HEK293 (cell line): Measurements from ENCODE around the gene LYPD4.
A peak's percentile ranks its signal among the peaks of the same experiment; 100 is the strongest.

Source experiments
- GFI1B ChIP-seq: fragments of 450-650 bp; formaldehyde crosslinking; IDR thresholded peaks from 2 replicates; pipeline ENCODE4 v1.5.1; 2016; ENCODE audit warnings: missing biosample characterization, missing genetic modification characterization
- KLF7 ChIP-seq: fragments of 450-650 bp; formaldehyde crosslinking; IDR thresholded peaks from 2 replicates; pipeline ENCODE4 v1.5.1; 2016; ENCODE audit warnings: missing biosample characterization, missing genetic modification characterization, borderline replicate concordance
- PRDM4 ChIP-seq: fragments of 450-650 bp; formaldehyde crosslinking; IDR thresholded peaks from 2 replicates; pipeline ENCODE4 v1.5.1; 2017; ENCODE audit warnings: missing biosample characterization, missing genetic modification characterization
- REST ChIP-seq: fragments of 450-650 bp; formaldehyde crosslinking; IDR thresholded peaks from 2 replicates; pipeline ENCODE4 v1.5.1; 2016; ENCODE audit warnings: missing biosample characterization, missing genetic modification characterization
- ZNF174 ChIP-seq: fragments of 450-650 bp; formaldehyde crosslinking; IDR thresholded peaks from 2 replicates; pipeline ENCODE4 v1.5.0; 2017; ENCODE audit warnings: missing biosample characterization, mild to moderate bottlenecking, missing genetic modification characterization
- ZNF239 ChIP-seq: fragments of 450-650 bp; formaldehyde crosslinking; IDR thresholded peaks from 2 replicates; pipeline ENCODE4 v1.5.1; 2016; ENCODE audit warnings: missing biosample characterization, missing genetic modification characterization
- ZNF354C ChIP-seq: fragments of 450-650 bp; formaldehyde crosslinking; IDR thresholded peaks from 2 replicates; pipeline ENCODE4 v1.5.1; 2016; ENCODE audit warnings: missing biosample characterization, missing genetic modification characterization, low read depth, borderline replicate concordance
- ZNF518A ChIP-seq: fragments of 450-650 bp; formaldehyde crosslinking; conservative IDR thresholded peaks from 2 replicates; pipeline ENCODE4 v1.5.1; 2016; ENCODE audit warnings: low read depth, missing biosample characterization, missing genetic modification characterization
- ZNF580 ChIP-seq: fragments of 450-650 bp; formaldehyde crosslinking; IDR thresholded peaks from 2 replicates; pipeline ENCODE4 v1.5.1; 2016; ENCODE audit warnings: missing biosample characterization, missing genetic modification characterization
- ZNF639 ChIP-seq: fragments of 450-650 bp; formaldehyde crosslinking; IDR thresholded peaks from 2 replicates; pipeline ENCODE4 v1.5.1; 2016; ENCODE audit warnings: missing biosample characterization, missing genetic modification characterization
- ZNF654 ChIP-seq: fragments of 450-650 bp; formaldehyde crosslinking; IDR thresholded peaks from 2 replicates; pipeline ENCODE4 v1.5.1; 2016; ENCODE audit warnings: low read depth, missing biosample characterization, missing genetic modification characterization
- ZNF677 ChIP-seq: fragments of 450-650 bp; IDR thresholded peaks from 2 replicates; pipeline ENCODE4 v1.5.0; 2018; ENCODE audit warnings: missing biosample characterization, mild to moderate bottlenecking, missing genetic modification characterization, moderate library complexity
- ZNF707 ChIP-seq: fragments of 450-650 bp; formaldehyde crosslinking; IDR thresholded peaks from 2 replicates; pipeline ENCODE4 v1.5.1; 2016; ENCODE audit warnings: missing biosample characterization, missing genetic modification characterization
- TF ChIP-seq, protein P1 (sequence below): IDR thresholded peaks from 2 replicates; pipeline ENCODE4 v1.6.1; 2011; ENCODE audit warnings: mild to moderate bottlenecking, low read depth, low read length, borderline replicate concordance
- TF ChIP-seq, protein P2 (sequence below): fragments of 450-650 bp; formaldehyde crosslinking; IDR thresholded peaks from 2 replicates; pipeline ENCODE4 v1.5.1; 2017; ENCODE audit warnings: missing biosample characterization, missing genetic modification characterization
- TF ChIP-seq, protein P3 (sequence below): fragments of 450-650 bp; formaldehyde crosslinking; IDR thresholded peaks from 2 replicates; pipeline ENCODE4 v1.5.1; 2016; ENCODE audit warnings: missing biosample characterization, missing genetic modification characterization

The LYPD4 gene

DNA sequence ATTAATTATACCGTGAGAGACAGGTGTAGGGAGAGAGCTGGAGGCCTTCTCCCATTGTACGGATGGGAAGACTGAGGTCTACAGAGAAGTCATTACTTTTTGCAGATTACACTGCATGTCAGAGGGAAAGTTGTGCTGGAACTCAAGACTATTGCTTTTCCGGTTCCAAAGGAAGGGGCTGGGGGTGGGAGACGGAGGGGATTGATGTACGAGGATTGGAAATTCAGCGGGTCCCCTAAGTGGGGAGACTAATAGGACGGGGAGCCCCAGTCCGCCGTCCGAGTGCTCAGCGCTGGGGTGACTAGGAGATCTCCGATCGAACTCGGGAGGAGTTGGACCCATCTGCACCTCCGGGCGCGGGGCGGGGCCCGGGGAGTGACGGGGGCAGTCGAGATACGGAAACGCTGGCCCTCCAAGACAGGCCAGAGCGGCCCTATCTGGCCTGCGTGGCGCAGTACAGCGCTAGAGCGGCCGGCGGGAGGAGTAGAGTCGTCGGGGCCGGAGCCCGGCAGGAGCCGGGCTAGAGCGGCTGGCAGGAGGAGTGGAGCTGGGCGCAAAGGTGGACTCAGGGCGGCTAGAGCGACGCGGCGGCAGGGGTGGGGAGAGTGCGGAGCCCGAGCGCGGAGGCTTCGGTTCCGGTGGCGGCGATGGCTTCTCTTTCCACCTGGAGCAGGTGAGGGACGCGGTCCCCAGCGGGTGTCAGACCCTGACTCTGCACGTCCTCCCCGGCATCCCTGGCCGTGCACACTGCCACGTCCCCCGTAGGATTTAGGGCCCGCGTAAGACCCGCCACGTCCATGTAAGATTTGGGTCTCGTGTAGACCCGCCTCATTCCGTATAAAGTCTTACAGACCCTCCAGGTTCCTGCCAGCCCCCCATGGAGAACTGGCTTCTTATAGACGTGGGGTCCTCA is 39.6 kb upstream of the LYPD4 start (continued):
- TF ChIP-seq, protein P1, sequence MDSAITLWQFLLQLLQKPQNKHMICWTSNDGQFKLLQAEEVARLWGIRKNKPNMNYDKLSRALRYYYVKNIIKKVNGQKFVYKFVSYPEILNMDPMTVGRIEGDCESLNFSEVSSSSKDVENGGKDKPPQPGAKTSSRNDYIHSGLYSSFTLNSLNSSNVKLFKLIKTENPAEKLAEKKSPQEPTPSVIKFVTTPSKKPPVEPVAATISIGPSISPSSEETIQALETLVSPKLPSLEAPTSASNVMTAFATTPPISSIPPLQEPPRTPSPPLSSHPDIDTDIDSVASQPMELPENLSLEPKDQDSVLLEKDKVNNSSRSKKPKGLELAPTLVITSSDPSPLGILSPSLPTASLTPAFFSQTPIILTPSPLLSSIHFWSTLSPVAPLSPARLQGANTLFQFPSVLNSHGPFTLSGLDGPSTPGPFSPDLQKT: no peak; the same call in 1 of the 2 replicates
- TF ChIP-seq ZNF639: peak; percentile 99
- TF ChIP-seq ZNF707: no peak
- peak; percentile 78 for TF ChIP-seq PRDM4
- no peak for TF ChIP-seq GFI1B (tag by site-specific recombination)
- TF ChIP-seq, protein P2, sequence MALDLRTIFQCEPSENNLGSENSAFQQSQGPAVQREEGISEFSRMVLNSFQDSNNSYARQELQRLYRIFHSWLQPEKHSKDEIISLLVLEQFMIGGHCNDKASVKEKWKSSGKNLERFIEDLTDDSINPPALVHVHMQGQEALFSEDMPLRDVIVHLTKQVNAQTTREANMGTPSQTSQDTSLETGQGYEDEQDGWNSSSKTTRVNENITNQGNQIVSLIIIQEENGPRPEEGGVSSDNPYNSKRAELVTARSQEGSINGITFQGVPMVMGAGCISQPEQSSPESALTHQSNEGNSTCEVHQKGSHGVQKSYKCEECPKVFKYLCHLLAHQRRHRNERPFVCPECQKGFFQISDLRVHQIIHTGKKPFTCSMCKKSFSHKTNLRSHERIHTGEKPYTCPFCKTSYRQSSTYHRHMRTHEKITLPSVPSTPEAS (tag by site-specific recombination): peak; percentile 7; the same call in 1 of the 2 replicates
- TF ChIP-seq ZNF654 (tag by site-specific recombination): no peak
- peak; percentile 55; the same call in 1 of the 2 replicates for TF ChIP-seq ZNF580 (tag by site-specific recombination)
- TF ChIP-seq, protein P3, sequence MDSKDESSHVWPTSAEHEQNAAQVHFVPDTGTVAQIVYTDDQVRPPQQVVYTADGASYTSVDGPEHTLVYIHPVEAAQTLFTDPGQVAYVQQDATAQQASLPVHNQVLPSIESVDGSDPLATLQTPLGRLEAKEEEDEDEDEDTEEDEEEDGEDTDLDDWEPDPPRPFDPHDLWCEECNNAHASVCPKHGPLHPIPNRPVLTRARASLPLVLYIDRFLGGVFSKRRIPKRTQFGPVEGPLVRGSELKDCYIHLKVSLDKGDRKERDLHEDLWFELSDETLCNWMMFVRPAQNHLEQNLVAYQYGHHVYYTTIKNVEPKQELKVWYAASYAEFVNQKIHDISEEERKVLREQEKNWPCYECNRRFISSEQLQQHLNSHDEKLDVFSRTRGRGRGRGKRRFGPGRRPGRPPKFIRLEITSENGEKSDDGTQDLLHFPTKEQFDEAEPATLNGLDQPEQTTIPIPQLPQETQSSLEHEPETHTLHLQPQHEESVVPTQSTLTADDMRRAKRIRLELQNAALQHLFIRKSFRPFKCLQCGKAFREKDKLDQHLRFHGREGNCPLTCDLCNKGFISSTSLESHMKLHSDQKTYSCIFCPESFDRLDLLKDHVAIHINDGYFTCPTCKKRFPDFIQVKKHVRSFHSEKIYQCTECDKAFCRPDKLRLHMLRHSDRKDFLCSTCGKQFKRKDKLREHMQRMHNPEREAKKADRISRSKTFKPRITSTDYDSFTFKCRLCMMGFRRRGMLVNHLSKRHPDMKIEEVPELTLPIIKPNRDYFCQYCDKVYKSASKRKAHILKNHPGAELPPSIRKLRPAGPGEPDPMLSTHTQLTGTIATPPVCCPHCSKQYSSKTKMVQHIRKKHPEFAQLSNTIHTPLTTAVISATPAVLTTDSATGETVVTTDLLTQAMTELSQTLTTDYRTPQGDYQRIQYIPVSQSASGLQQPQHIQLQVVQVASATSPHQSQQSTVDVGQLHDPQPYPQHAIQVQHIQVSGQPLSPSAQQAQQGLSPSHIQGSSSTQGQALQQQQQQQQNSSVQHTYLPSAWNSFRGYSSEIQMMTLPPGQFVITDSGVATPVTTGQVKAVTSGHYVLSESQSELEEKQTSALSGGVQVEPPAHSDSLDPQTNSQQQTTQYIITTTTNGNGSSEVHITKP (tag by site-specific recombination): peak; percentile 74
- peak; percentile 89 for TF ChIP-seq ZNF518A (tag by site-specific recombination)
- peak; percentile 47; the same call in 1 of the 2 replicates for TF ChIP-seq REST (tag by site-specific recombination)
- TF ChIP-seq ZNF677 (tag by site-specific recombination): no peak
- TF ChIP-seq ZNF174: no peak
- TF ChIP-seq KLF7 (tag by site-specific recombination): peak; percentile 93
- TF ChIP-seq ZNF239 (tag by site-specific recombination): peak; percentile 32; the same call in 1 of the 2 replicates
- TF ChIP-seq ZNF354C (tag by site-specific recombination): no peak
